CD4-positive, alpha-beta T cell (primary cell): Measurements from ENCODE around the gene CD226. TPM values are rescaled to one million over a fixed set of nuclear protein-coding genes. Genes with fewer than 3 reads are reported as not detected.
"Not testable (repeated sequence)": the region's sequence is repeated elsewhere in the genome, so short reads cannot be mapped to it uniquely, and the experiment has no call there.

Source experiments
- ATAC-seq: fragments of 200-7000 bp; cut with Tn5 transposase; one replicate; pipeline ENCODE4 v1.10.0; 2022; ENCODE audit warnings: mild to moderate bottlenecking; ENCODE audit not compliant: poor library complexity
- CTCF ChIA-PET: fragments of 350-600 bp; sonication (Branson Sonifier 250); formaldehyde crosslinking; loops from one replicate; lab custom pipeline; 2021; ENCODE audit warnings: antibody characterized with exemption, inconsistent platforms; lab: Charles Lee
- POLR2A ChIA-PET: fragments of 350-600 bp; sonication (Branson Sonifier 250); formaldehyde crosslinking; loops from one replicate; lab custom pipeline; 2021; ENCODE audit warnings: antibody characterized with exemption, inconsistent platforms; lab: Charles Lee
- DNase-seq, 14 experiments: peaks; one replicate each; pipeline ENCODE4 v3.0.0-alpha.2; 2013 to 2020; ENCODE audit warnings: mixed read lengths in 2 of 14
- H3K27ac ChIP-seq, 2 donors: one replicate each; pipeline versions ENCODE4 v1.5.1 to v1.7.0; 2013; ENCODE audit warnings: low read length in 2 of 2, low read depth in 1 of 2, mild to moderate bottlenecking in 1 of 2
- H3K27me3 ChIP-seq, 2 experiments: 1 replicate in 1 of 2; 2 replicates in 1 of 2; pipeline versions ENCODE4 v1.6.1 to v1.7.0; 2013; ENCODE audit warnings: low read length in 2 of 2, control low read depth in 1 of 2, mild to moderate bottlenecking in 1 of 2, moderate library complexity in 1 of 2; ENCODE audit not compliant: insufficient read depth in 2 of 2, control insufficient read depth in 1 of 2
- H3K36me3 ChIP-seq: one replicate; pipeline ENCODE4 v1.6.1; 2013; ENCODE audit warnings: low read length, control low read depth; ENCODE audit not compliant: insufficient read depth
- H3K4me1 ChIP-seq: one replicate; pipeline ENCODE4 v1.6.1; 2013; ENCODE audit warnings: low read length, control low read depth; ENCODE audit not compliant: insufficient read depth
- H3K4me3 ChIP-seq: one replicate; pipeline ENCODE4 v1.5.1; 2013; ENCODE audit warnings: mild to moderate bottlenecking, low read length, moderate library complexity
- H3K9me3 ChIP-seq, 2 experiments: 1 replicate in 1 of 2; 2 replicates in 1 of 2; pipeline versions ENCODE4 v1.6.1 to v1.7.0; 2013; ENCODE audit warnings: low read length in 2 of 2, mild to moderate bottlenecking in 2 of 2, control low read depth in 1 of 2, moderate library complexity in 1 of 2; ENCODE audit not compliant: control insufficient read depth in 1 of 2, insufficient read depth in 1 of 2
- H3K27ac Mint-ChIP-seq: one replicate; pipeline ENCODE4 v1.8.0; 2020; ENCODE audit warnings: mixed read lengths
- H3K27me3 Mint-ChIP-seq: one replicate; pipeline ENCODE4 v1.8.0; 2021; ENCODE audit warnings: mixed read lengths
- H3K36me3 Mint-ChIP-seq: one replicate; pipeline ENCODE4 v1.8.0; 2021; ENCODE audit warnings: low read depth, mixed read lengths
- H3K4me1 Mint-ChIP-seq: one replicate; pipeline ENCODE4 v1.8.0; 2021; ENCODE audit warnings: low read depth, mixed read lengths
- H3K4me3 Mint-ChIP-seq: one replicate; pipeline ENCODE4 v1.8.0; 2020; ENCODE audit warnings: mild to moderate bottlenecking, mixed read lengths
- H3K9me3 Mint-ChIP-seq: one replicate; pipeline ENCODE4 v1.8.0; 2020; ENCODE audit warnings: mixed read lengths
- CTCF ChIP-seq: fragments of 200-600 bp; IDR thresholded peaks from one replicate; pipeline ENCODE4 v1.8.0; 2022; ENCODE audit warnings: antibody characterized with exemption, mild to moderate bottlenecking
- intact Hi-C, 2 experiments: fragments of 100-400 bp; cut with DNase I in 1 of 2; cut with micrococcal nuclease in 1 of 2; formaldehyde crosslinking; loops; one replicate each; pipeline versions ENCODE4 v1.15.1 to v1.9.0; 2023 to 2025; cut with DNase I, micrococcal nuclease
- total RNA-seq, 174 experiments: library from RNA in 2 of 174; stranded (reverse) in 2 of 174; gene quantifications; one replicate each; pipeline ENCODE4 v1.2.3 and lab custom pipeline; 2021 to 2026

Gene CD226
- total RNA-seq, 2 experiments from 2014 or later: 74.0 to 74.8 TPM

GRCh38 chr18:69980982-69981804 is 33.5 kb upstream of the CD226 start:
- no peak for ATAC-seq

GRCh38 chr18:69980509-69980908 is 32.8 kb upstream of the CD226 start:
- Histone ChIP-seq H3K36me3 (no peaks in the 10 kb centered on the region), H3K27me3 (no peaks in the 10 kb centered on the region), H3K4me1 (no peaks in the 10 kb centered on the region), H3K4me3 (no peak overlapping the region), H3K27ac (no peak overlapping the region), H3K9me3 (peaks cover 3 to 11% of the 10 kb centered on the region in 2 experiments)
- ATAC-seq: no peak
- DNase-seq: no peak
- ChIA-PET CTCF (no interaction called here), POLR2A (interaction anchor here (0.7 kb wide), 1 partner anchor 69 kb away, joined by 3 read pairs; no protein-coding TSS in a partner anchor)
- H3K27ac Mint-ChIP-seq: no peak overlapping the region
- H3K4me3 Mint-ChIP-seq: no peak overlapping the region
- TF ChIP-seq CTCF: no peak
- no peaks in the 10 kb centered on the region for H3K27me3 Mint-ChIP-seq
- peaks cover 31% of the 10 kb centered on the region for H3K4me1 Mint-ChIP-seq
- peaks cover 3% of the 10 kb centered on the region for H3K9me3 Mint-ChIP-seq
- H3K36me3 Mint-ChIP-seq: peaks cover 36% of the 10 kb centered on the region
- intact Hi-C loops: no loop called here

More at GRCh38 chr18:69980982-69981804, 33.5 kb upstream of the CD226 start:
- ChIA-PET CTCF (no interaction called here), POLR2A (interaction anchor here (0.7 kb wide), 1 partner anchor 70 kb away, joined by 3 read pairs; no protein-coding TSS in a partner anchor)
- peaks cover 34% of the 10 kb centered on the region for H3K36me3 Mint-ChIP-seq
- peaks cover 3% of the 10 kb centered on the region for H3K9me3 Mint-ChIP-seq
- Histone ChIP-seq H3K27ac (no peak overlapping the region), H3K9me3 (peaks cover 3 to 11% of the 10 kb centered on the region in 2 experiments), H3K4me1 (no peaks in the 10 kb centered on the region), H3K27me3 (no peaks in the 10 kb centered on the region), H3K36me3 (no peaks in the 10 kb centered on the region), H3K4me3 (no peak overlapping the region)
- intact Hi-C loops: no loop called here
- no peaks in the 10 kb centered on the region for H3K27me3 Mint-ChIP-seq
- DNase-seq: no peak
- no peak overlapping the region for H3K4me3 Mint-ChIP-seq
- peaks cover 31% of the 10 kb centered on the region for H3K4me1 Mint-ChIP-seq
- TF ChIP-seq CTCF: no peak
- no peak overlapping the region for H3K27ac Mint-ChIP-seq

GRCh38 chr18:69978732-69979715 is 31.4 kb upstream of the CD226 start:
- no peak for DNase-seq
- ATAC-seq: no peak
- Mint-ChIP-seq H3K27ac (no peak overlapping the region), H3K27me3 (no peaks in the 10 kb centered on the region), H3K4me3 (no peak overlapping the region), H3K9me3 (peaks cover 3% of the 10 kb centered on the region), H3K36me3 (peaks cover 37% of the 10 kb centered on the region), H3K4me1 (peaks cover 31% of the 10 kb centered on the region)
- Histone ChIP-seq H3K4me1 (no peaks in the 10 kb centered on the region), H3K4me3 (no peak overlapping the region), H3K9me3 (peaks cover 3 to 11% of the 10 kb centered on the region in 2 experiments), H3K27ac (no peak overlapping the region), H3K27me3 (no peaks in the 10 kb centered on the region), H3K36me3 (no peaks in the 10 kb centered on the region)
- no peak for TF ChIP-seq CTCF
- intact Hi-C loops: no loop called here
- POLR2A ChIA-PET: no interaction called here
- CTCF ChIA-PET: no interaction called here

- H3K27ac Mint-ChIP-seq, H3K27ac ChIP-seq, H3K4me1 Mint-ChIP-seq, ATAC-seq, DNase-seq, H3K4me3 ChIP-seq, H3K27me3 Mint-ChIP-seq, intact Hi-C loops, H3K4me1 ChIP-seq, H3K36me3 ChIP-seq, CTCF ChIA-PET, H3K4me3 Mint-ChIP-seq, H3K27me3 ChIP-seq, POLR2A ChIA-PET: not testable (repeated sequence)
- H3K9me3 ChIP-seq: peaks cover 3 to 11% of the 10 kb centered on the region in 2 experiments
- peaks cover 16% of the 10 kb centered on the region for H3K9me3 Mint-ChIP-seq
- peaks cover 41% of the 10 kb centered on the region for H3K36me3 Mint-ChIP-seq
These were observed 27.6 kb upstream of the CD226 start for GRCh38 chr18:69975294-69975693.
